MCF 10A (cell line): ENCODE measurements around the gene HIVEP1. TPM values are rescaled to one million over a fixed set of nuclear protein-coding genes. Genes with fewer than 3 reads are reported as not detected.

Experiments used
- BruUV-seq: library from RNA; stranded (reverse); fragments of 400-500 nt; replicated peaks from 2 replicates; lab custom pipeline; 2021; lab: Mats Ljungman, UMichigan
- CTCF ChIA-PET: fragments of 300-600 bp; sonication (Branson Sonifier 250); formaldehyde crosslinking; extraction: SDS; loops from one replicate; lab custom pipeline; 2021; ENCODE audit warnings: antibody characterized with exemption, inconsistent platforms; lab: Yijun Ruan, JAX
- POLR2A ChIA-PET: fragments of 300-600, 350-650 bp; sonication (Branson Sonifier 250); formaldehyde crosslinking; extraction: SDS; loops from one replicate; lab custom pipeline; 2020; ENCODE audit warnings: antibody characterized with exemption, inconsistent platforms; lab: Yijun Ruan, JAX
- DNase-seq: peaks from one replicate; pipeline ENCODE4 v3.0.0-alpha.2; 2018; ENCODE audit not compliant: unreplicated experiment
- H3K27ac Mint-ChIP-seq: one replicate; pipeline ENCODE4 v1.8.0; 2022; ENCODE audit warnings: mild to moderate bottlenecking, low read depth, mixed read lengths; ENCODE audit not compliant: unreplicated experiment
- H3K27me3 Mint-ChIP-seq: one replicate; pipeline ENCODE4 v1.8.0; 2022; ENCODE audit warnings: mixed read lengths; ENCODE audit not compliant: insufficient read depth, unreplicated experiment
- H3K36me3 Mint-ChIP-seq: one replicate; pipeline ENCODE4 v1.8.0; 2022; ENCODE audit warnings: mild to moderate bottlenecking, moderate library complexity, mixed read lengths; ENCODE audit not compliant: insufficient read depth, unreplicated experiment
- H3K4me1 Mint-ChIP-seq: one replicate; pipeline ENCODE4 v1.8.0; 2022; ENCODE audit warnings: mixed read lengths; ENCODE audit not compliant: insufficient read depth, unreplicated experiment
- H3K4me3 Mint-ChIP-seq: one replicate; pipeline ENCODE4 v1.8.0; 2022; ENCODE audit warnings: mild to moderate bottlenecking, moderate library complexity, mixed read lengths; ENCODE audit not compliant: unreplicated experiment
- H3K9me3 Mint-ChIP-seq: one replicate; pipeline ENCODE4 v1.8.0; 2022; ENCODE audit warnings: mixed read lengths; ENCODE audit not compliant: unreplicated experiment
- intact Hi-C: fragments of 100-400 bp; cut with micrococcal nuclease; formaldehyde crosslinking; loops from 2 replicates; pipeline ENCODE4 v1.14.1; 2022
- total RNA-seq: library from RNA; stranded (reverse); gene quantifications from 2 replicates; pipeline ENCODE4 v1.2.3, GENCODE V29; 2022
- TF ChIP-seq, protein P1 (sequence below): fragments of 200-600 bp; IDR thresholded peaks from one replicate; pipeline ENCODE4 v1.8.0; 2022; ENCODE audit warnings: antibody characterized with exemption, mild to moderate bottlenecking; ENCODE audit not compliant: unreplicated experiment

The HIVEP1 gene
- total RNA-seq, 1 experiment from 2014 or later = 19.1 TPM

DNA sequence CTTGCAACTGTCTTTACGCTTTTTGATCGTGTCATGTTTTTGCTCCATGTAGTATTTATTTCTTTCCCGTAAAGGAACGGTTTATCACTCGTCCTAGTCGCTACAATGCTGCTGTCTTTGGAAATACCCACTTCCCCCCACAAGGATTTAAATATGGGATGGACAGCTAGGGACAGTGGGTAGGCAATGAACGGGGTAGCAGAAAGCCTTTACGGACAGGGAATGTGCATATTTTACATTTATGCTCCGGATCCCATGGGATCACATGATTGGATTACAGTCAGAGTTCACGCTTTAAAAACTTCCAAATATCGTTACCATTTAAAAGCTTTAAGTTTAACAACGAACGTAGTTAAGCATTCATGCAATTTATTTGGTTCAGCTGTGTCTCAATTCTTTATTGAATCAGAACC is 1.2 kb downstream of the HIVEP1 start:
- TF ChIP-seq, protein P1, sequence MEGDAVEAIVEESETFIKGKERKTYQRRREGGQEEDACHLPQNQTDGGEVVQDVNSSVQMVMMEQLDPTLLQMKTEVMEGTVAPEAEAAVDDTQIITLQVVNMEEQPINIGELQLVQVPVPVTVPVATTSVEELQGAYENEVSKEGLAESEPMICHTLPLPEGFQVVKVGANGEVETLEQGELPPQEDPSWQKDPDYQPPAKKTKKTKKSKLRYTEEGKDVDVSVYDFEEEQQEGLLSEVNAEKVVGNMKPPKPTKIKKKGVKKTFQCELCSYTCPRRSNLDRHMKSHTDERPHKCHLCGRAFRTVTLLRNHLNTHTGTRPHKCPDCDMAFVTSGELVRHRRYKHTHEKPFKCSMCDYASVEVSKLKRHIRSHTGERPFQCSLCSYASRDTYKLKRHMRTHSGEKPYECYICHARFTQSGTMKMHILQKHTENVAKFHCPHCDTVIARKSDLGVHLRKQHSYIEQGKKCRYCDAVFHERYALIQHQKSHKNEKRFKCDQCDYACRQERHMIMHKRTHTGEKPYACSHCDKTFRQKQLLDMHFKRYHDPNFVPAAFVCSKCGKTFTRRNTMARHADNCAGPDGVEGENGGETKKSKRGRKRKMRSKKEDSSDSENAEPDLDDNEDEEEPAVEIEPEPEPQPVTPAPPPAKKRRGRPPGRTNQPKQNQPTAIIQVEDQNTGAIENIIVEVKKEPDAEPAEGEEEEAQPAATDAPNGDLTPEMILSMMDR = no peak
- no peak for DNase-seq
- H3K4me3 Mint-ChIP-seq = peak overlapping the region; percentile 89
- POLR2A ChIA-PET = interaction anchor here (0.7 to 8.4 kb wide), 22 partner anchors 9 to 358 kb away, joined by 3 to 248 read pairs (median 5); partner anchors contain the start of gene EDN1
- H3K9me3 Mint-ChIP-seq = no peaks in the 10 kb centered on the region
- peak overlapping the region; percentile 61 for H3K27ac Mint-ChIP-seq
- no peaks in the 10 kb centered on the region for H3K27me3 Mint-ChIP-seq
- peaks cover 30% of the 10 kb centered on the region for H3K36me3 Mint-ChIP-seq
- H3K4me1 Mint-ChIP-seq = peaks cover 11% of the 10 kb centered on the region
- CTCF ChIA-PET = interaction anchor here (0.6 to 2.1 kb wide), 7 partner anchors 17 to 589 kb away, joined by 3 to 7 read pairs (median 5); partner anchors contain the start of gene EDN1
- BruUV-seq = TSS peak; percentile 19
- intact Hi-C loops = loop anchor here (5.0 kb wide), 1 partner anchor 279 kb away; the partner anchor contains the start of gene EDN1

DNA sequence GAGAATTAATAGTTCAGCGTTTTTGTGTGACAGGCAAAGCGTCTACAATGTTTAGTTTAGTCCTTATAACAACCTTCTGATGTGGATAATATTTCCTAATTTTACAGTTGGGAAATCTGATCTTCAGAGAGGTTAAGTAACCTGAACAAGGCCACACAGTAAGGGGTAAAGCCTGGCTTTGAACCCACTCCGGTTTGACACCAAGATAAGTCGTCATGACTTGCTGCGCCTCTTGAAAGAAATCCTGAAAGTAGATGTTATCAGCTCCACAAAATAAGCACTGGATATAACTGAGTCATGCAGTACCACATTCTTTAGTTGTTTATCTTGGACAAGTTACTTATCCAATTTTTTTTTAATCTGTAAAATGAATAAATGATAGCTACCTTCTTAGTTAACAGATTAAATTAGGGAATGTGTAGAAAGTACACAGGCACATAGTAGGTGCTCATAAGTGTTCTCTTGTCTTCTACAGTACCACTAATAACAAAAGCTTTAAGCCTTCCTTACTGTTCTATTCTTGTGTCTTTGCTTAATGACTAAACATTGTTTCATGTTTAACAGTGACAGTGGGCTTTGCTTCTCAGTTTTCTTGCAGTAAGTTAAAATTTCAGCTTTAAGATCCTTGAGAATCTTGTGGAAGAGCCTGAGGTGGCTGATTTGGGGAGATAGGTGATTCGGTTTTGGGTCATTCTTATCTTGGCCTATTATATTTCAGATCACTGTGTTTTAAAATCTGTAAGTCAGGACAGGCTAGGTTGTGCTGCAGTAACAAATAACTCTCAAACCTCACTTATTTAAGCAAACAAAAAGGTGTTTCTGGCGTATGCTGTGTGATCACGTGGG is 2.1 kb downstream of the HIVEP1 start:
- peak overlapping the region; percentile 61 for H3K27ac Mint-ChIP-seq
- intact Hi-C loops = loop anchor here (5.0 kb wide), 1 partner anchor 278 kb away; the partner anchor contains the start of gene EDN1
- ChIA-PET CTCF (interaction anchor here (0.6 to 2.1 kb wide), 11 partner anchors 13 to 910 kb away, joined by 3 to 9 read pairs (median 5); partner anchors contain the start of gene EDN1), POLR2A (interaction anchor here (0.5 to 8.4 kb wide), 22 partner anchors 8 to 1687 kb away, joined by 3 to 248 read pairs (median 5); partner anchors contain the start of gene EDN1)
- DNase-seq = peak; percentile 58
- peak overlapping the region; percentile 89 for H3K4me3 Mint-ChIP-seq
- peaks cover 11% of the 10 kb centered on the region for H3K4me1 Mint-ChIP-seq
- H3K9me3 Mint-ChIP-seq = no peaks in the 10 kb centered on the region
- BruUV-seq = no TSS peak
- H3K36me3 Mint-ChIP-seq = peaks cover 30% of the 10 kb centered on the region
- TF ChIP-seq, protein P1 = no peak
- no peaks in the 10 kb centered on the region for H3K27me3 Mint-ChIP-seq

DNA sequence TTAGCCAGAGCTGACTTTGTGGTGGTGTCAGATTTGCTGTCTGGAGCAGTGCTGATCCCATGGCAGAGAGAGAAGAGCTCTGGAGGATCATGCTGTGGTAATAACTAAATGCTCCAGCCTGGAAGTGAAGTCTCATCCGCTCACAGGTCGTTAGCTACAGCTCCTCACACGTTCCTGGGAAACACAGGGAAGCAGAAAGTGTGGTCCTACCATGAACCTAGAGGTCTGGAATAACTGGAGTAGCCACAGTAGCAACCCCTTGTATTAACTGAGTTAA is 2.7 kb downstream of the HIVEP1 start:
- ChIA-PET CTCF (interaction anchor here (0.6 to 2.0 kb wide), 7 partner anchors 13 to 909 kb away, joined by 3 to 9 read pairs (median 5); no protein-coding TSS in a partner anchor), POLR2A (interaction anchor here (1.0 to 8.4 kb wide), 7 partner anchors 10 to 313 kb away, joined by 3 to 248 read pairs (median 12); no protein-coding TSS in a partner anchor)
- TF ChIP-seq, protein P1 = no peak
- Mint-ChIP-seq H3K9me3 (no peaks in the 10 kb centered on the region), H3K4me1 (peaks cover 11% of the 10 kb centered on the region), H3K27me3 (no peaks in the 10 kb centered on the region), H3K27ac (no peak overlapping the region), H3K4me3 (no peak overlapping the region), H3K36me3 (peaks cover 35% of the 10 kb centered on the region)
- intact Hi-C loops = loop anchor here (5.0 kb wide), 1 partner anchor 277 kb away; the partner anchor contains the start of gene EDN1
- BruUV-seq = no TSS peak
- DNase-seq = no peak

DNA sequence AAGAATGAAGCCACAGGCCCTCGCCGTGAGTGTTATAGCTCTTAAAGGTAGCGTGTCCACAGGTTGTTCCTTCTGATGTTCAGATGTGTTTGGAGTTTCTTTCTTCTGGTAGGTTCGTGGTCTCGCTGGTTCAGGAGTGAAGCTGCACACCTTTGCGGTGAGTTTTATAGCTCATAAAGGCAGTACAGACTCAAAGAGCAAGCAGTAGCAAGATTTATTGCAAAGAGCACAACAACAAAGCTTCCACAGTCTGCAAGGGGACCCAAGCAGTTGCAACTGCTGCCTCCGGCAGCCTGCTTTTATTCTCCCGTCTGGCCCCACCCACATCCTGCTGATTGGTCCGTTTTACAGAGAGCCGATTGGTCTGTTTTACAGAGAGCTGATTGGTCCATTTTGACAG is 5.2 kb downstream of the HIVEP1 start:
- TF ChIP-seq, protein P1 = no peak
- DNase-seq = no peak
- POLR2A ChIA-PET = interaction anchor here (1.2 kb wide), 1 partner anchor 13 kb away, joined by 6 read pairs; no protein-coding TSS in a partner anchor
- Mint-ChIP-seq H3K27ac (no peak overlapping the region), H3K36me3 (peaks cover 39% of the 10 kb centered on the region), H3K9me3 (no peaks in the 10 kb centered on the region), H3K4me3 (no peak overlapping the region), H3K27me3 (no peaks in the 10 kb centered on the region), H3K4me1 (no peaks in the 10 kb centered on the region)
- CTCF ChIA-PET = interaction anchor here (0.6 kb wide), 1 partner anchor 217 kb away, joined by 3 read pairs; no protein-coding TSS in a partner anchor
- intact Hi-C loops = no loop called here
- BruUV-seq = no TSS peak
